HG02870 (cell line): ENCODE results near the gene KCNK6.
"Not testable (repeated sequence)": the region's sequence is repeated elsewhere in the genome, so short reads cannot be mapped to it uniquely, and the experiment has no call there.

ENCODE experiments used
- ATAC-seq: cut with Tn5 transposase; IDR thresholded peaks from one replicate; pipeline ENCODE4 v1.9.1; 2021; ENCODE audit warnings: mild to moderate bottlenecking, moderate library complexity; ENCODE audit not compliant: unreplicated experiment

Gene KCNK6

GRCh38 chr19:38360839-38361631 is 41.4 kb downstream of the KCNK6 start:
- ATAC-seq, result no peak

GRCh38 chr19:38361633-38362075 is 42.0 kb downstream of the KCNK6 start:
- no peak for ATAC-seq

GRCh38 chr19:38362076-38362945 is 42.7 kb downstream of the KCNK6 start:
- no peak for ATAC-seq

- not testable (repeated sequence) for ATAC-seq
Measured at GRCh38 chr19:38362946-38363688, 43.5 kb downstream of the KCNK6 start.

- no peak for ATAC-seq
Measured at GRCh38 chr19:38367041-38367440, 47.4 kb downstream of the KCNK6 start.

GRCh38 chr19:38369584-38369983 is 49.9 kb downstream of the KCNK6 start:
- ATAC-seq, result no peak

GRCh38 chr19:38370299-38370698 is 50.7 kb downstream of the KCNK6 start:
- no peak for ATAC-seq

- no peak for ATAC-seq
Measured at GRCh38 chr19:38371081-38371480, 51.4 kb downstream of the KCNK6 start.

- ATAC-seq, result no peak
Measured at GRCh38 chr19:38373907-38374331, 54.3 kb downstream of the KCNK6 start.

- ATAC-seq, result peak; percentile 94
Measured at GRCh38 chr19:38374332-38375097, 54.9 kb downstream of the KCNK6 start, which contains the start of gene PSMD8. PSMD8 (plus strand) TSS chr19:38374571; CDS start chr19:38374602, 31 bp downstream.

- no peak for ATAC-seq
Measured at GRCh38 chr19:38375098-38375493, 55.5 kb downstream of the KCNK6 start.

- no peak for ATAC-seq
Measured at GRCh38 chr19:38375748-38376147, 56.1 kb downstream of the KCNK6 start.

- no peak for ATAC-seq
Measured at GRCh38 chr19:38376576-38376975, 56.9 kb downstream of the KCNK6 start.

- ATAC-seq, result no peak
Measured at GRCh38 chr19:38377052-38377451, 57.4 kb downstream of the KCNK6 start.

GRCh38 chr19:38378866-38379265 is 59.2 kb downstream of the KCNK6 start:
- no peak for ATAC-seq

GRCh38 chr19:38381138-38381537 is 61.5 kb downstream of the KCNK6 start:
- ATAC-seq, result no peak
